K562 (cell line): ENCODE results near the gene ANKRD44. TPM values are rescaled to one million over a fixed set of nuclear protein-coding genes. Genes with fewer than 3 reads are reported as not detected.

Source experiments
- ATAC-seq: fragments of 200-7000 bp; cut with Tn5 transposase; 3 replicates; pipeline ENCODE4 v1.9.1; 2020; ENCODE audit warnings: moderate library complexity
- BruUV-seq: library from RNA; stranded (reverse); fragments of 400-500 nt; replicated peaks from 2 replicates; lab custom pipeline; 2021; lab: Mats Ljungman, UMichigan
- CTCF ChIA-PET: fragments of 300-600 bp; formaldehyde crosslinking; extraction: SDS; loops from one replicate; lab custom pipeline; 2021; ENCODE audit warnings: low intra/inter-chr PET ratio; lab: Yijun Ruan, JAX
- POLR2A ChIA-PET: fragments of 300-600, 350-650 bp; sonication (Branson Sonifier 250); formaldehyde crosslinking; extraction: SDS; loops from one replicate; lab custom pipeline; 2021; ENCODE audit warnings: antibody characterized with exemption, inconsistent platforms; lab: Yijun Ruan, JAX
- DNase-seq, 4 experiments: peaks; one replicate each; pipeline versions ENCODE4 v3.0.0 to v3.0.0-alpha.2; 2011 to 2018; ENCODE audit warnings: low spot score in 3 of 4, mixed read lengths in 3 of 4; ENCODE audit errors: extremely low read depth in 1 of 4
- FAIRE-seq: peaks from 2 replicates; lab custom pipeline; 2011; peaks lifted over from hg19 to GRCh38; lab: Jason Lieb, UNC
- H2AFZ ChIP-seq: 2 replicates; pipeline ENCODE4 v1.6.0; 2011; ENCODE audit warnings: low read depth, low read length, control low read depth, inconsistent platforms
- H3K27ac ChIP-seq: fragments of 200-600 bp; 3 replicates; pipeline ENCODE4 v1.8.0; 2011; ENCODE audit warnings: low read depth, mild to moderate bottlenecking, control low read depth, inconsistent platforms, low read length, moderate library complexity, mixed read lengths; ENCODE audit errors: extremely low read depth
- H3K27me3 ChIP-seq, 2 experiments: fragments of 300-600 bp in 1 of 2; 2 replicates in 1 of 2; 3 replicates in 1 of 2; pipeline versions ENCODE4 v1.6.0 to v1.8.0; 2011; ENCODE audit warnings: inconsistent platforms in 2 of 2, low read length in 2 of 2, mild to moderate bottlenecking in 1 of 2, mixed read lengths in 1 of 2, moderate library complexity in 1 of 2; ENCODE audit not compliant: control insufficient read depth in 2 of 2, insufficient read depth in 2 of 2
- H3K36me3 ChIP-seq: fragments of 300-600 bp; 3 replicates; pipeline ENCODE4 v1.8.0; 2011; ENCODE audit warnings: mild to moderate bottlenecking, low read length, inconsistent platforms; ENCODE audit not compliant: control insufficient read depth, insufficient read depth
- H3K4me1 ChIP-seq, 2 experiments: fragments of 200-600 bp in 1 of 2; replicated peaks in 1 of 2; 2 replicates in 1 of 2; 3 replicates in 1 of 2; pipeline versions ENCODE4 v1.5.1 to v1.8.0; 2011; ENCODE audit warnings: inconsistent platforms in 2 of 2, low read length in 2 of 2, mild to moderate bottlenecking in 1 of 2, mixed read lengths in 1 of 2, moderate library complexity in 1 of 2; ENCODE audit not compliant: control insufficient read depth in 2 of 2, insufficient read depth in 2 of 2
- H3K4me2 ChIP-seq: 2 replicates; pipeline ENCODE4 v1.6.1; 2011; ENCODE audit warnings: low read length, control low read depth, inconsistent platforms, mixed read lengths; ENCODE audit not compliant: insufficient read depth
- H3K4me3 ChIP-seq: fragments of 200-600 bp; sonication (generic), shearing (Covaris generic); 2 replicates; pipeline ENCODE4 v1.5.1; 2016; ENCODE audit warnings: control low read depth, inconsistent platforms
- H3K79me2 ChIP-seq: fragments of 200-600 bp; 3 replicates; pipeline ENCODE4 v1.8.0; 2011; ENCODE audit warnings: low read length, inconsistent platforms; ENCODE audit not compliant: control insufficient read depth, insufficient read depth
- H3K9ac ChIP-seq, 2 experiments: 2 replicates each; pipeline versions ENCODE4 v1.6.0 to v1.6.1; 2011; ENCODE audit warnings: low read depth in 2 of 2, low read length in 2 of 2, control low read depth in 1 of 2, inconsistent platforms in 1 of 2, mild to moderate bottlenecking in 1 of 2, mixed read lengths in 1 of 2; ENCODE audit not compliant: insufficient read depth in 1 of 2
- H3K9me1 ChIP-seq: one replicate; pipeline ENCODE4 v1.6.0; 2011; ENCODE audit warnings: inconsistent platforms, mild to moderate bottlenecking, low read length, moderate library complexity; ENCODE audit not compliant: control insufficient read depth, insufficient read depth
- H3K9me3 ChIP-seq: replicated peaks from 2 replicates; pipeline ENCODE4 v1.5.1; 2011; ENCODE audit warnings: low read depth, low read length, inconsistent platforms; ENCODE audit not compliant: control insufficient read depth, insufficient read depth
- H4K20me1 ChIP-seq: replicated peaks from 2 replicates; pipeline ENCODE4 v1.6.1; 2011; ENCODE audit warnings: low read length, inconsistent platforms, mixed read lengths; ENCODE audit not compliant: control insufficient read depth, insufficient read depth
- ATF7 ChIP-seq: fragments of 450-650 bp; IDR thresholded peaks from 2 replicates; pipeline ENCODE4 v1.7.1; 2014; ENCODE audit warnings: mild to moderate bottlenecking, moderate library complexity
- BRF1 ChIP-seq: IDR thresholded peaks from 3 replicates; pipeline ENCODE4 v1.6.1; 2011; ENCODE audit warnings: borderline replicate concordance, mild to moderate bottlenecking; ENCODE audit not compliant: insufficient read length; ENCODE audit errors: extremely low read depth
- CCNT2 ChIP-seq: IDR thresholded peaks from 2 replicates; pipeline ENCODE4 v1.6.1; 2011; ENCODE audit warnings: borderline replicate concordance, low read depth, mild to moderate bottlenecking, moderate library complexity, mixed read lengths, low read length; ENCODE audit not compliant: insufficient read length; ENCODE audit errors: extremely low read depth
- COPS2 ChIP-seq: fragments of 450-650 bp; conservative IDR thresholded peaks from 2 replicates; pipeline ENCODE4 v1.6.1; 2016; ENCODE audit warnings: mild to moderate bottlenecking, moderate library complexity
- E2F1 ChIP-seq: sonication (generic); formaldehyde crosslinking; IDR thresholded peaks from 2 replicates; pipeline ENCODE4 v1.8.1; 2023; ENCODE audit warnings: mild to moderate bottlenecking, missing genetic modification reagents, moderate library complexity
- HDGF ChIP-seq: fragments of 450-650 bp; IDR thresholded peaks from 2 replicates; pipeline ENCODE4 v1.6.1; 2016
- HNRNPK ChIP-seq: fragments of 200-400 bp; formaldehyde crosslinking; IDR thresholded peaks from one replicate; pipeline ENCODE4 v1.6.1; 2018; ENCODE audit warnings: mild to moderate bottlenecking, low read depth, low read length; ENCODE audit not compliant: poor library complexity, severe bottlenecking
- NCOA6 ChIP-seq: fragments of 450-650 bp; IDR thresholded peaks from 2 replicates; pipeline ENCODE4 v1.6.1; 2017; ENCODE audit warnings: mild to moderate bottlenecking
- NFE2 ChIP-seq: IDR thresholded peaks from 2 replicates; pipeline ENCODE4 v1.6.1; 2014; ENCODE audit warnings: antibody characterized with exemption, low read depth
- RNF2 ChIP-seq: sonication (generic); IDR thresholded peaks from 2 replicates; pipeline ENCODE4 v1.6.1; 2016
- SLC30A9 ChIP-seq: fragments of 250-450 bp; sonication (Bioruptor Pico); IDR thresholded peaks from 2 replicates; pipeline ENCODE4 v1.8.0; 2022; ENCODE audit warnings: mild to moderate bottlenecking, moderate library complexity
- TAF7 ChIP-seq: fragments of 450-650 bp; IDR thresholded peaks from 2 replicates; pipeline ENCODE4 v1.6.1; 2016; ENCODE audit warnings: missing genetic modification characterization, missing compliant biosample characterization
- TBL1XR1 ChIP-seq, 2 experiments: IDR thresholded peaks; 2 replicates each; pipeline ENCODE4 v1.6.1; 2012; ENCODE audit warnings: improper control_type of control experiment in 2 of 2, low read length in 2 of 2, mild to moderate bottlenecking in 1 of 2
- TBP ChIP-seq: optimal IDR thresholded peaks from 2 replicates; pipeline ENCODE3; 2011; ENCODE audit warnings: low read depth, low read length, improper control_type of control experiment
- ZNF184 ChIP-seq: sonication (generic); formaldehyde crosslinking; IDR thresholded peaks from 2 replicates; pipeline ENCODE4 v1.5.0; 2020; ENCODE audit warnings: missing genetic modification reagents
- WGBS: fragments of 100-300 bp; shearing (Covaris generic); methylation state at CpG from one replicate; pipeline ENCODE4 v1.1.6; 2016; ENCODE audit warnings: low coverage, mixed read lengths; ENCODE audit not compliant: insufficient coverage; ENCODE audit errors: missing lambda C conversion rate; 5-methylcytosine and 5-hydroxymethylcytosine counted together
- in situ Hi-C: fragments of 300-500 bp; cut with MboI; formaldehyde crosslinking; loops from 4 replicates; pipeline ENCODE4 v1.15.0; 2018; ENCODE audit warnings: inconsistent platforms, mixed read lengths
- intact Hi-C: fragments of 100-400 bp; cut with micrococcal nuclease; formaldehyde crosslinking; loops from 2 replicates; pipeline ENCODE4 v1.14.2; 2022
- polyA plus RNA-seq, 8 experiments: library from polyadenylated mRNA; depleted of rRNA in 4 of 8; stranded (reverse) in 5 of 8; unstranded in 3 of 8; fragments of >200 nt; fragmentation: Nextera tagmentation in 2 of 8; fragmentation: Illumina TruSeq in 1 of 8; extraction: Ambion mirVana in 2 of 8; extraction: Trizol in 1 of 8; gene quantifications; 2 replicates each; pipeline versions ENCODE4 v1.2.1 to v1.2.3, GENCODE V29; 2011 to 2014; ENCODE audit warnings: inconsistent platforms in 1 of 8, missing spikeins in 1 of 8
- total RNA-seq, 7 experiments: library from RNA; depleted of rRNA in 6 of 7; stranded (reverse); fragments of >200 nt in 6 of 7; fragmentation: Illumina TruSeq in 2 of 7; extraction: Trizol in 2 of 7; gene quantifications; 2 replicates each; pipeline versions ENCODE4 v1.2.1 to v1.2.3, GENCODE V29; 2011 to 2021; ENCODE audit warnings: low replicate concordance in 1 of 7
- TF ChIP-seq, protein P1 (sequence below): fragments of 250-450 bp; sonication (Bioruptor Pico); IDR thresholded peaks from 2 replicates; pipeline ENCODE4 v1.8.0; 2022; ENCODE audit warnings: moderate library complexity, mild to moderate bottlenecking, inconsistent platforms
- TF ChIP-seq, protein P2 (sequence below), 2 experiments: fragments of 450-650 bp; IDR thresholded peaks; 2 replicates each; pipeline ENCODE4 v1.6.1; 2016

Gene ANKRD44
- total and polyA plus RNA-seq, 9 of the 15 experiments (the other 6 are each of a cell fraction or from before 2014, with no cell fraction given), result 0.03 to 0.64 (median 0.07) TPM; not detected in 3

GRCh38 chr2:197096649-197097048 is 213.9 kb downstream of the ANKRD44 start:
- Histone ChIP-seq H3K36me3 (no peaks in the 10 kb centered on the region), H2AFZ (no peak overlapping the region), H3K4me2 (no peak overlapping the region), H3K9me3 (no peaks in the 10 kb centered on the region), H4K20me1 (no peaks in the 10 kb centered on the region), H3K4me3 (no peak overlapping the region), H3K9me1 (no peaks in the 10 kb centered on the region), H3K9ac (no peak overlapping the region), H3K27ac (no peak overlapping the region), H3K79me2 (no peaks in the 10 kb centered on the region), H3K4me1 (no peaks in the 10 kb centered on the region), H3K27me3 (peaks cover 0 to 3% of the 10 kb centered on the region in 2 experiments; a peak in 2 of 5 replicates)
- BruUV-seq, result no TSS peak
- POLR2A ChIA-PET, result no interaction called here
- in situ Hi-C loops (no loop called here), intact Hi-C loops (no loop called here)
- DNase-seq, result no peak
- no peak for FAIRE-seq
- CTCF ChIA-PET, result no interaction called here
- ATAC-seq, result no peak
- TF ChIP-seq TBP (no peak), CCNT2 (no peak), TBL1XR1 (IDR thresholded peaks at IDR 0.05; ENCODE audit: low read length in 2 of 2) (no peak), ATF7 (no peak), HNRNPK (no peak), RNF2 (no peak), SLC30A9 (no peak), ZNF184 (CRISPR knock-in tag) (no peak), TAF7 (tag) (no peak), HDGF (no peak), E2F1 (no peak), NCOA6 (no peak), COPS2 (no peak), NFE2 (no peak), BRF1 (no peak)
- TF ChIP-seq, protein P1, sequence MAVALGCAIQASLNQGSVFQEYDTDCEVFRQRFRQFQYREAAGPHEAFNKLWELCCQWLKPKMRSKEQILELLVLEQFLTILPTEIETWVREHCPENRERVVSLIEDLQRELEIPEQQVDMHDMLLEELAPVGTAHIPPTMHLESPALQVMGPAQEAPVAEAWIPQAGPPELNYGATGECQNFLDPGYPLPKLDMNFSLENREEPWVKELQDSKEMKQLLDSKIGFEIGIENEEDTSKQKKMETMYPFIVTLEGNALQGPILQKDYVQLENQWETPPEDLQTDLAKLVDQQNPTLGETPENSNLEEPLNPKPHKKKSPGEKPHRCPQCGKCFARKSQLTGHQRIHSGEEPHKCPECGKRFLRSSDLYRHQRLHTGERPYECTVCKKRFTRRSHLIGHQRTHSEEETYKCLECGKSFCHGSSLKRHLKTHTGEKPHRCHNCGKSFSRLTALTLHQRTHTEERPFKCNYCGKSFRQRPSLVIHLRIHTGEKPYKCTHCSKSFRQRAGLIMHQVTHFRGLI (CRISPR knock-in tag), result no peak
- TF ChIP-seq, protein P2, sequence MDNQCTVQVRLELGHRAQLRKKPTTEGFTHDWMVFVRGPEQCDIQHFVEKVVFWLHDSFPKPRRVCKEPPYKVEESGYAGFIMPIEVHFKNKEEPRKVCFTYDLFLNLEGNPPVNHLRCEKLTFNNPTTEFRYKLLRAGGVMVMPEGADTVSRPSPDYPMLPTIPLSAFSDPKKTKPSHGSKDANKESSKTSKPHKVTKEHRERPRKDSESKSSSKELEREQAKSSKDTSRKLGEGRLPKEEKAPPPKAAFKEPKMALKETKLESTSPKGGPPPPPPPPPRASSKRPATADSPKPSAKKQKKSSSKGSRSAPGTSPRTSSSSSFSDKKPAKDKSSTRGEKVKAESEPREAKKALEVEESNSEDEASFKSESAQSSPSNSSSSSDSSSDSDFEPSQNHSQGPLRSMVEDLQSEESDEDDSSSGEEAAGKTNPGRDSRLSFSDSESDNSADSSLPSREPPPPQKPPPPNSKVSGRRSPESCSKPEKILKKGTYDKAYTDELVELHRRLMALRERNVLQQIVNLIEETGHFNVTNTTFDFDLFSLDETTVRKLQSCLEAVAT (IDR thresholded peaks at IDR 0.05), result no peak
- TF ChIP-seq, all 486 proteins: peak for 0
- WGBS, result 8% methylated on average over 1 of the region's 2 CpGs
